Stimulated activated CD4-positive, alpha-beta T cell treated with anti-CD3 and anti-CD28 coated beads, Interleukin-15, amount 100 ng/mL, for 48 hours (primary cell): ENCODE results near the gene SULT1C4.
"Not testable (repeated sequence)": the region's sequence is repeated elsewhere in the genome, so short reads cannot be mapped to it uniquely, and the experiment has no call there.

ENCODE experiments used
- DNase-seq, 2 donors: peaks; one replicate each; pipeline ENCODE4 v3.0.0-alpha.2; 2020; ENCODE audit warnings: low read depth in 2 of 2

Gene SULT1C4

GRCh38 chr2:108377815-108378630 is at the start of gene SULT1C4:
SULT1C4 (plus strand) TSS chr2:108377954; CDS start chr2:108378338, 384 bp downstream.
- DNase-seq, result no peak

- no peak for DNase-seq
Measured at GRCh38 chr2:108329771-108330170, 48.0 kb upstream of the SULT1C4 start.

- no peak for DNase-seq
Measured at GRCh38 chr2:108330979-108331378, 46.8 kb upstream of the SULT1C4 start.

- DNase-seq, result no peak
Measured at GRCh38 chr2:108345951-108346350, 31.8 kb upstream of the SULT1C4 start.

GRCh38 chr2:108346827-108347226 is 30.9 kb upstream of the SULT1C4 start:
- DNase-seq, result no peak

GRCh38 chr2:108347786-108348185 is 30.0 kb upstream of the SULT1C4 start:
- no peak for DNase-seq

GRCh38 chr2:108348816-108349570 is 28.8 kb upstream of the SULT1C4 start:
- no peak for DNase-seq

GRCh38 chr2:108349571-108349928 is 28.2 kb upstream of the SULT1C4 start:
- no peak for DNase-seq

GRCh38 chr2:108351889-108352288 is 25.9 kb upstream of the SULT1C4 start:
- DNase-seq, result no peak

DNA sequence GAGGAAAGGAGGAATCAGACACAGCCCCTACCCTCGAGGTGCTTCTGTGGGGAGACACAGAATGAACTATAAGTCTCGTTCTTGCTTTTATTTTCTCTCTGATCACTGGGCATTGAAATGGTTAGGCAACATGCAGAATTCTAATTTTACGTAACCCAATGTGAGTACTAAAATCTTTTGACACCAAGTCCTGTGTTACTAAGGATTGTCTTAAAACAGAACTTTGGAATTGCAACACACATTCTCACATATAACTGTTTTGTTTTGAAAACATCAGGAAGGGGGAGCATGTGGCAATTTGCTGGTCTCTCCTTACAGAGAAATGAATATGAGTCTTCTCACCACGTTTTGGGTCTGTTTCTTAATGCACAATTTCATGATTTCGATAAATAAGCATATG is 23.6 kb upstream of the SULT1C4 start:
- DNase-seq, result no peak

GRCh38 chr2:108355906-108356734 is 21.6 kb upstream of the SULT1C4 start:
- no peak for DNase-seq

- not testable (repeated sequence) for DNase-seq
Measured at GRCh38 chr2:108359336-108359735, 18.4 kb upstream of the SULT1C4 start.

- no peak for DNase-seq
Measured at GRCh38 chr2:108360776-108361468, 16.8 kb upstream of the SULT1C4 start.

GRCh38 chr2:108363024-108363907 is 14.5 kb upstream of the SULT1C4 start:
- DNase-seq, result no peak

DNA sequence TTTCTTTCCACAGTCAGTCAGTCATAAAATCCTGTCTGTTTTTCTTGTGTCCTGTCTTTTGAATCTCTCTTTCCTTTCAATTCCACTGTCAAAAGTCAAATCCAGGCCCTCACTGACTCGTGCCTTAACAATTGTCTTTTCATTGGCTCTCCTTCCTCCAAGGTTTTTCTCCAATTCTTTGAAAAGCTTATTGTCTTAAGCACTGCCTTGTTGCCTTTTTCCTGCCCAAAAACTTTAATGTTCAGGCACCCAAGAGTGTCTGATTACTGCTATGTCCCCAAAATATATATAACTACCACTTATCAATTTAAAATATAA is 13.9 kb upstream of the SULT1C4 start:
- no peak for DNase-seq

GRCh38 chr2:108364676-108365297 is 13.0 kb upstream of the SULT1C4 start:
- DNase-seq, result no peak

DNA sequence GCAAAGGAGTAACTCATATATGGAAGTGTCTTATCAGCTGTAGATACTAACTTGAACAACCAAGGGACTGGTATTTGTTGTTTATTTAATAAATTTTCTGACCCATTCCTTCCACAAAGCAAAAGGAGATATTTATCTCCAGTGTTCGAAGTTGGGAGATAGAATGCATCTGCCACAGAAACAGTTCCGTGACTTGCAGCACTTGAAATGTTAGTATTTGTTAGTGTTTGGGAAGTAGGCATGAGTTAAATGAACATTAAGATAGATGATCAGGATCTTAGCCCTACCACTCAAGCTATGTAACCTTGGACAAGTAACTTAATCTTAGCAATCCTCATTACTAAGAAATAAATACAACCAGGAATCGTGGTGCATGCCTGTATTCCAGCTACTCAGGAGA is 12.1 kb upstream of the SULT1C4 start:
- no peak for DNase-seq

- no peak for DNase-seq
Measured at GRCh38 chr2:108367014-108367413, 10.7 kb upstream of the SULT1C4 start.

- no peak for DNase-seq
Measured at GRCh38 chr2:108367561-108368175, 10.1 kb upstream of the SULT1C4 start.

DNA sequence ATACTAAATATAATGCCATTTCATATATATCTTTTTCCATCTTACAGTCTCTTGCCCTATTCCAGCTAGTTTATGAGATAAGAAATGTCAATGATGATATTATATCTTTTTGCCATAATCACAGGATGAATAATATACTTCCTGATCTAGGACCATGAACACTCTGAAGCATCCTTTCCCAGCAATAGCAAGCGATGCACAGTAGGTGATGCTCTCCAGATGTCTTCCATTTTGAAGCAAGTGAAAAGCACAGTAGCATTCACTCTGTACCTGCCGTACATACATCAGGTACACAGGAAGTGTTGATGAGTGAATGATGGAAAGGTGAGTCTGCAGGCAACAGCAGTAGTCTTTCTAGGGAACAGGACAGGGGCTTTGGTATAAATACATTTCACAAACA is 8.6 kb upstream of the SULT1C4 start:
- no peak for DNase-seq
